Measurements from ENCODE around the gene OBP2B.

OBP2B gene

GRCh38 chr9:133194597-133194996 is 14.5 kb downstream of the OBP2B start:
- Histone ChIP-seq H3K4me1 (ENCODE audit: insufficient read depth, low read length) (no peaks in the 10 kb centered on the region), H3K4me3 (ENCODE audit: low read length) (no peak overlapping the region), H3K9me3 (ENCODE audit: low read length) (no peaks in the 10 kb centered on the region), H3K36me3 (ENCODE audit: insufficient read depth, low read length) (no peaks in the 10 kb centered on the region), H2AFZ (ENCODE audit: low read depth, low read length) (no peak overlapping the region), H3K27me3 (ENCODE audit: insufficient read depth, low read length) (no peaks in the 10 kb centered on the region)

DNA sequence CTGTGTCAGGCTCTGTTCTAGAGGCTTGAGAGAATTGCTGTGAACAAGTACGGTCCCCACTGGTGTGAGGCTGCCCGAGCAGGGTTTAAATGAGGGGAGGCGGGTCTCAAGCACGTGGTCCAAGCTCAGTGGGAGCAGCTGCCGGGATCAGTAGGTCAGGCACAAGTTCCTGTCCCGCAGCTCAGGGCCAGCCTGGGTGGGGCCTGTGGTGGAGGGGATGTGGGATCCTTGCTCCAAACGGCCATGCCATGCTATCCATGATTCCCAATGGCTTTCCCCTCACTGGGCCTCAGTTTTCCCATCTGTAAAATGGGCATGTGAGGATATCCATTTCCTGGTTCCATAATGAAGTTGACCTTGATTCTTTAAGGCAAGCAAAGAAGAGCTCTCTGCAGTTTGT is 17.1 kb downstream of the OBP2B start:
- peaks cover 8% of the 10 kb centered on the region for H3K27me3 ChIP-seq (ENCODE audit: insufficient read depth, low read length)
- H3K36me3 ChIP-seq (ENCODE audit: insufficient read depth, low read length) = no peaks in the 10 kb centered on the region
- no peaks in the 10 kb centered on the region for H3K4me1 ChIP-seq (ENCODE audit: insufficient read depth, low read length)
- no peak overlapping the region for H3K4me3 ChIP-seq (ENCODE audit: low read length)
- no peaks in the 10 kb centered on the region for H3K9me3 ChIP-seq (ENCODE audit: low read length)
- H2AFZ ChIP-seq (ENCODE audit: low read depth, low read length) = no peak overlapping the region

GRCh38 chr9:133189826-133190225 is 19.2 kb downstream of the OBP2B start:
- H3K9me3 ChIP-seq (ENCODE audit: low read length) = no peaks in the 10 kb centered on the region
- H3K4me1 ChIP-seq (ENCODE audit: insufficient read depth, low read length) = no peaks in the 10 kb centered on the region
- peaks cover 8% of the 10 kb centered on the region for H3K27me3 ChIP-seq (ENCODE audit: insufficient read depth, low read length)
- no peak overlapping the region for H2AFZ ChIP-seq (ENCODE audit: low read depth, low read length)
- H3K36me3 ChIP-seq (ENCODE audit: insufficient read depth, low read length) = no peaks in the 10 kb centered on the region
- no peak overlapping the region for H3K4me3 ChIP-seq (ENCODE audit: low read length)

GRCh38 chr9:133188843-133189180 is 20.2 kb downstream of the OBP2B start:
- Histone ChIP-seq H3K4me3 (ENCODE audit: low read length) (no peak overlapping the region), H2AFZ (ENCODE audit: low read depth, low read length) (no peak overlapping the region), H3K4me1 (ENCODE audit: insufficient read depth, low read length) (no peaks in the 10 kb centered on the region), H3K36me3 (ENCODE audit: insufficient read depth, low read length) (no peaks in the 10 kb centered on the region), H3K9me3 (ENCODE audit: low read length) (no peaks in the 10 kb centered on the region), H3K27me3 (ENCODE audit: insufficient read depth, low read length) (peaks cover 11% of the 10 kb centered on the region)

DNA sequence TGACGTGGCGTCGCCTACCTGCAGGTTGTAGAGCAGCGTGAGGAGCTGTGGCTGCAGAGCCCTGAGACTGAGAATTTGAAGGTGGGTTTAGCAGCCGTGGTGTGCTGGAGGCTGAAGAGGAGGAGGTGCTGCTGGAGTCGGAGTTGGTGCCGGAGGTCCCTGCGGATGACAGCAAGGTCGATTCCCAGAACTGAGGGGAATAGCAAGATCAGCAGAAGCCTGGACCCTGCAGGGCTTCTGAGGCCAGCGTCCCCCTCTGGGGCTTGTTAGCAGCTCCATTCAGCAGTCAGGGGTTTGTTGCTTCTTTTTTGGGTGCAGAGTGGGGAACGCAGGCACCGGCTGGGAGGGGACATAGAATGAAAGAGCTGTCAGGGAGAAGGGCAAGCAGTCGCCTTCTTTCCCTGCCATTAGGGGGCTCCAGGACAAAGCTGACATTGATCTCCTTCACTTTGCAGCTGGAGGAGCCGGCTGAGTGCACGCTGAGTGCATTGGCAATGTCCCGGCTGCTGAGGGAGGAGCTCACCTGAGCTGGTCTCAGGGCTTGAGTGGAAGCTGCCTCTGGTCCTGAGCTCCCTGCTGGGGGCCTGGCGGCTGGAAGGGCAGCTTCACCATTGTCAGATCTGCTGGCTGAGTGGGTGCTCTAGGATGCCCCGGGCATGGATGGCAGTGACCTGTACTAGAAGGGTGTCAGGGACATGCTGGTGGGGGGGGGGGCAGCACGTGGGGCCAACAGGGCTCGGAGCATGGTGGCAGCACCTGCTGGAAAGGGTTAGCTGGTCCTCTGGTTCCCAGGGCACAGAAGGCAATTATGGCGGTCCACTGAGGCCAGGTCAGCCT is 20.8 kb downstream of the OBP2B start:
- Histone ChIP-seq H3K27me3 (ENCODE audit: insufficient read depth, low read length) (peaks cover 13% of the 10 kb centered on the region), H3K36me3 (ENCODE audit: insufficient read depth, low read length) (no peaks in the 10 kb centered on the region), H3K9me3 (ENCODE audit: low read length) (no peaks in the 10 kb centered on the region), H2AFZ (ENCODE audit: low read depth, low read length) (no peak overlapping the region), H3K4me1 (ENCODE audit: insufficient read depth, low read length) (no peaks in the 10 kb centered on the region), H3K4me3 (ENCODE audit: low read length) (no peak overlapping the region)

DNA sequence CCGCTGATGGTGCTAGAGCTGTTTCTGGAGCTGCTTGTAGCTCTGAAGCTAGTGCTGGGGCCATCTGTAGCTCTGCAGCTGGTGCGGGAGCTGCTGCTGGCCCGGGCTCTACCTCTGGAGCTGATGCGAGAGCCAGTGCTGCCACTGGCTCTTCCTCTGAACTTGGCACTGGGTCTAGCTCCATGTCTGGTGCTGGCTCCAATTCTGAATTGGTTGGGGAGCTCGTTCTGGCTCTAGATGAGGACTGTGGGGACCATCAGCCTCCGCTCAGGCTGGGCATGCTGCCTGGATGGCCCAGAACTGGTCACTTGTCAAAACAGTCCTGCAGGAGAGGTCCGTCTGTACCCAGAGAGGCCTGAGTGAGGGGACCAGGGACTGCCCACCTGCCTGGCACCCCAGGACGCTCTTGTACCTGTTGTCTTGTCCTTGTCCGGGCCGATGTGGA is 21.5 kb downstream of the OBP2B start:
- Histone ChIP-seq H3K36me3 (ENCODE audit: insufficient read depth, low read length) (no peaks in the 10 kb centered on the region), H2AFZ (ENCODE audit: low read depth, low read length) (no peak overlapping the region), H3K4me1 (ENCODE audit: insufficient read depth, low read length) (no peaks in the 10 kb centered on the region), H3K9me3 (ENCODE audit: low read length) (no peaks in the 10 kb centered on the region), H3K27me3 (ENCODE audit: insufficient read depth, low read length) (peaks cover 13% of the 10 kb centered on the region), H3K4me3 (ENCODE audit: low read length) (no peak overlapping the region)

DNA sequence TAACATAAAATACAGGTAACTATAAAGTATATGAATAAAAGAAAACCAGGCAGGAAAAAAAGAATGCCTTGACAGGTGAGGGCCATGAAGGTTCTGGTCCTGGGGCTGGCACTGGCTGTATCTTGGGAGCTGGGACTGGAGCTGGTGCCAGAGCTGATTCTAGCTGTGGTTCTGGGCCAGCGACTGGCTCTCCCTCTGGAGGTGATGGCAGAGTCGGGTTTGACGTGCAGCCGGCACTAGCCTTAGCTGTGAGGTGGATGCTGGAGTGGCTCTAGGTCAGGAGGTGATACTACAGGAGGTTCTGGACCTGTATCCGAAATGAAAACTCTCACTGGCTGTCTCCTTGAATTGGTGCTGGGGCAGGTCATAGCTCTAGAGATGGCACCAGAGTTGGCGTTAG is 22.3 kb downstream of the OBP2B start:
- no peak overlapping the region for H3K4me3 ChIP-seq (ENCODE audit: low read length)
- no peak overlapping the region for H2AFZ ChIP-seq (ENCODE audit: low read depth, low read length)
- H3K4me1 ChIP-seq (ENCODE audit: insufficient read depth, low read length) = no peaks in the 10 kb centered on the region
- no peaks in the 10 kb centered on the region for H3K9me3 ChIP-seq (ENCODE audit: low read length)
- peaks cover 20% of the 10 kb centered on the region for H3K27me3 ChIP-seq (ENCODE audit: insufficient read depth, low read length)
- no peaks in the 10 kb centered on the region for H3K36me3 ChIP-seq (ENCODE audit: insufficient read depth, low read length)

GRCh38 chr9:133184971-133185370 is 24.1 kb downstream of the OBP2B start:
- no peaks in the 10 kb centered on the region for H3K36me3 ChIP-seq (ENCODE audit: insufficient read depth, low read length)
- H2AFZ ChIP-seq (ENCODE audit: low read depth, low read length) = no peak overlapping the region
- no peaks in the 10 kb centered on the region for H3K9me3 ChIP-seq (ENCODE audit: low read length)
- no peaks in the 10 kb centered on the region for H3K4me1 ChIP-seq (ENCODE audit: insufficient read depth, low read length)
- no peak overlapping the region for H3K4me3 ChIP-seq (ENCODE audit: low read length)
- peaks cover 20% of the 10 kb centered on the region for H3K27me3 ChIP-seq (ENCODE audit: insufficient read depth, low read length)

DNA sequence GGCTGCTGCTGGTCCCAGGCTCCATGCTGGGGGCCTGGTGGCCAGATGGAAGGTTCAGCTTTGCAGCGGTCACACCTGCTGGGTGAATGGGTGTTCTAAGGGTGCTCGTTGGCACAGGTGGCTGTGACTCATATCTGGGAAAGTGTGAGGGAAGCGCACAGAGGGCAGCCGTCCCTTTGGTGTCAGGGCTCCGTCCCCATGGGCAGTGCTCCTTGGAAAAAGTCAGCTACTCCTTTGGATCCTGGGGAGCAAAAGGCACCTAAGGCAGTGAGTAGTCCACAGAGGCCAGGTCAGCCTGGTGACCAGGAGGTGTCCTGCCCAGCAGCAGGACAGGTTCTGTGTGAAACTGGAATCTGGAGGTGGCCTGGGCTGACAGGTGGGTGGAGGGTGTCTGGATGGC is 26.9 kb downstream of the OBP2B start:
- H2AFZ ChIP-seq (ENCODE audit: low read depth, low read length) = no peak overlapping the region
- no peaks in the 10 kb centered on the region for H3K36me3 ChIP-seq (ENCODE audit: insufficient read depth, low read length)
- H3K9me3 ChIP-seq (ENCODE audit: low read length) = no peaks in the 10 kb centered on the region
- H3K27me3 ChIP-seq (ENCODE audit: insufficient read depth, low read length) = peaks cover 21% of the 10 kb centered on the region
- no peak overlapping the region for H3K4me3 ChIP-seq (ENCODE audit: low read length)
- H3K4me1 ChIP-seq (ENCODE audit: insufficient read depth, low read length) = no peaks in the 10 kb centered on the region

GRCh38 chr9:133181561-133181960 is 27.5 kb downstream of the OBP2B start:
- Histone ChIP-seq H3K9me3 (ENCODE audit: low read length) (no peaks in the 10 kb centered on the region), H2AFZ (ENCODE audit: low read depth, low read length) (no peak overlapping the region), H3K36me3 (ENCODE audit: insufficient read depth, low read length) (no peaks in the 10 kb centered on the region), H3K27me3 (ENCODE audit: insufficient read depth, low read length) (peaks cover 21% of the 10 kb centered on the region), H3K4me3 (ENCODE audit: low read length) (no peak overlapping the region), H3K4me1 (ENCODE audit: insufficient read depth, low read length) (no peaks in the 10 kb centered on the region)

DNA sequence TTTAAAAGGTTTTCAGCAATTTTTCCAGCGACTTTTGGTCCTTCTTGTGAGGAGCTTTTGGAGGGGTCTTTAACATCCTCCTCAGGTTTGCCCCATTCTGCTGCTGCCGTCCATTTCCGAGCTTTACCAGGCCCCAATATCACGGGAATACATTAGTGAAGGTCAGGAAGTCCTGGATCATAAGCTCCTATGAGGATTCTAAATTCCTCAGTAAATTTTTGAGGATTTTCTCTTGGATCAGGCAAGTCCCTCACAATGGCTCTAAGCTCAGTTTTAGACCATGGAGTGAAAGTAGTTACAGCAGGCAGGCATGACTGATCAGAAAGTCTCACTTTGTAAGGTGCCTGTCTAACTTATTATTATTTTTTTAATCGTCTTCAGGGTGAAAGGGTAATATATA is 28.1 kb downstream of the OBP2B start:
- Histone ChIP-seq H3K36me3 (ENCODE audit: insufficient read depth, low read length) (no peaks in the 10 kb centered on the region), H3K27me3 (ENCODE audit: insufficient read depth, low read length) (peaks cover 21% of the 10 kb centered on the region), H3K4me1 (ENCODE audit: insufficient read depth, low read length) (no peaks in the 10 kb centered on the region), H3K9me3 (ENCODE audit: low read length) (no peaks in the 10 kb centered on the region), H3K4me3 (ENCODE audit: low read length) (no peak overlapping the region), H2AFZ (ENCODE audit: low read depth, low read length) (no peak overlapping the region)

- Histone ChIP-seq H3K36me3 (ENCODE audit: insufficient read depth, low read length) (no peaks in the 10 kb centered on the region), H2AFZ (ENCODE audit: low read depth, low read length) (no peak overlapping the region), H3K27me3 (ENCODE audit: insufficient read depth, low read length) (peaks cover 7% of the 10 kb centered on the region), H3K4me3 (ENCODE audit: low read length) (no peak overlapping the region), H3K4me1 (ENCODE audit: insufficient read depth, low read length) (no peaks in the 10 kb centered on the region), H3K9me3 (ENCODE audit: low read length) (no peaks in the 10 kb centered on the region)
Observed at GRCh38 chr9:133173056-133173455, 36.0 kb downstream of the OBP2B start.

- peaks cover 5% of the 10 kb centered on the region for H3K27me3 ChIP-seq (ENCODE audit: insufficient read depth, low read length)
- no peak overlapping the region for H3K4me3 ChIP-seq (ENCODE audit: low read length)
- H3K4me1 ChIP-seq (ENCODE audit: insufficient read depth, low read length) = no peaks in the 10 kb centered on the region
- H2AFZ ChIP-seq (ENCODE audit: low read depth, low read length) = no peak overlapping the region
- H3K36me3 ChIP-seq (ENCODE audit: insufficient read depth, low read length) = no peaks in the 10 kb centered on the region
- no peaks in the 10 kb centered on the region for H3K9me3 ChIP-seq (ENCODE audit: low read length)
Observed at GRCh38 chr9:133171161-133171961, 37.7 kb downstream of the OBP2B start.

Measured in neuron (in vitro differentiated cells).